Loucy (cell line): ENCODE data around the gene TMEM196.

ENCODE experiments used
- H2AFZ ChIP-seq: fragments of 200-600 bp; sonication (generic); 2 replicates; pipeline ENCODE4 v1.6.0; 2016; ENCODE audit warnings: antibody characterized with exemption, mild to moderate bottlenecking, low read length, moderate library complexity
- H3F3A ChIP-seq: fragments of 200-600 bp; 2 replicates; pipeline ENCODE4 v1.6.0; 2016; ENCODE audit warnings: antibody characterized with exemption, low read depth, mild to moderate bottlenecking
- H3K27me3 ChIP-seq: fragments of 200-600 bp; sonication (generic); 2 replicates; pipeline ENCODE4 v1.6.1; 2014; ENCODE audit warnings: low read length, mild to moderate bottlenecking; ENCODE audit not compliant: insufficient read depth, poor library complexity, severe bottlenecking
- H3K36me3 ChIP-seq: fragments of 200-600 bp; sonication (generic); 2 replicates; pipeline ENCODE4 v1.6.1; 2016; ENCODE audit warnings: low read length; ENCODE audit not compliant: insufficient read depth
- H3K4me1 ChIP-seq: fragments of 200-600 bp; sonication (generic); 2 replicates; pipeline ENCODE4 v1.5.1; 2014; ENCODE audit warnings: low read length, mild to moderate bottlenecking; ENCODE audit not compliant: insufficient read depth, poor library complexity, severe bottlenecking
- H3K4me2 ChIP-seq: fragments of 200-600 bp; sonication (generic); 2 replicates; pipeline ENCODE4 v1.6.0; 2014; ENCODE audit warnings: antibody characterized with exemption, low read length, low read depth, mild to moderate bottlenecking; ENCODE audit not compliant: poor library complexity, severe bottlenecking
- H3K4me3 ChIP-seq: fragments of 200-600 bp; sonication (generic); 2 replicates; pipeline ENCODE4 v1.5.1; 2014; ENCODE audit warnings: low read length, mild to moderate bottlenecking, mixed read lengths; ENCODE audit not compliant: poor library complexity, severe bottlenecking
- H3K79me2 ChIP-seq: fragments of 200-600 bp; sonication (generic); 2 replicates; pipeline ENCODE4 v1.6.1; 2014; ENCODE audit warnings: low read length; ENCODE audit not compliant: insufficient read depth
- H3K9ac ChIP-seq: fragments of 200-600 bp; sonication (generic); 2 replicates; pipeline ENCODE4 v1.6.0; 2014; ENCODE audit warnings: mild to moderate bottlenecking, low read depth, low read length, moderate library complexity; ENCODE audit not compliant: poor library complexity, severe bottlenecking
- H3K9me2 ChIP-seq: fragments of 200-600 bp; sonication (generic); replicated peaks from 2 replicates; pipeline ENCODE4 v1.6.1; 2016; ENCODE audit warnings: low read depth, low read length, mixed read lengths
- H3K9me3 ChIP-seq: fragments of 200-600 bp; sonication (generic); 2 replicates; pipeline ENCODE4 v1.6.1; 2014; ENCODE audit warnings: mild to moderate bottlenecking, antibody characterized with exemption, low read length, low read depth; ENCODE audit not compliant: insufficient read depth
- H4K20me1 ChIP-seq: fragments of 200-600 bp; sonication (generic); 2 replicates; pipeline ENCODE4 v1.6.0; 2014; ENCODE audit warnings: antibody characterized with exemption, low read length, mild to moderate bottlenecking; ENCODE audit not compliant: insufficient read depth, poor library complexity, severe bottlenecking
- CTCF ChIP-seq: fragments of 200-600 bp; sonication (generic); conservative IDR thresholded peaks from 2 replicates; pipeline ENCODE4 v1.5.1; 2014; ENCODE audit warnings: mild to moderate bottlenecking, antibody characterized with exemption, low read length
- EZH2phosphoT487 ChIP-seq: fragments of 200-600 bp; IDR thresholded peaks from 2 replicates; pipeline ENCODE4 v1.6.1; 2018; ENCODE audit warnings: antibody characterized with exemption, mild to moderate bottlenecking, moderate library complexity, borderline replicate concordance

TMEM196 gene

GRCh38 chr7:19708397-19709248 lies 64.8 kb downstream of the TMEM196 start, which contains the start of gene POLR1F:
Gene POLR1F, minus strand, starts transcription at chr7:19709037. Its CDS starts 21 bp downstream, at chr7:19709016.
- peaks cover 52% of the 10 kb centered on the region for H3K79me2 ChIP-seq

GRCh38 chr7:19707240-19707639 lies 66.2 kb downstream of the TMEM196 start:
- Histone ChIP-seq H3K9ac (peak overlapping the region; percentile 85), H3K79me2 (peaks cover 65% of the 10 kb centered on the region), H3F3A (no peaks in the 10 kb centered on the region), H3K9me2 (no peaks in the 10 kb centered on the region), H3K27me3 (no peaks in the 10 kb centered on the region), H3K9me3 (0 out of 2 replicates have a peak, but pooled peaks cover 8% of the 10 kb centered on the region), H3K4me1 (peaks cover 40% of the 10 kb centered on the region), H3K36me3 (peaks cover 10% of the 10 kb centered on the region; the same call in 1 of the 2 replicates), H2AFZ (no peak overlapping the region), H3K4me2 (peak overlapping the region; percentile 99), H4K20me1 (peaks cover 35% of the 10 kb centered on the region), H3K4me3 (peak overlapping the region; percentile 92)
- TF ChIP-seq CTCF (no peak), EZH2phosphoT487 (no peak)

More at GRCh38 chr7:19708397-19709248, 64.8 kb downstream of the TMEM196 start, which contains the start of gene POLR1F:
- no peaks in the 10 kb centered on the region for H3F3A ChIP-seq
- no peak for TF ChIP-seq EZH2phosphoT487
- peak; percentile 90 for TF ChIP-seq CTCF
- H3K4me2 ChIP-seq: peak within 1 kb of the TSS; percentile 99
- H2AFZ ChIP-seq: peak within 1 kb of the TSS; percentile 88
- H3K9ac ChIP-seq: peak within 1 kb of the TSS; percentile 85
- H3K9me3 ChIP-seq: no peaks in the 10 kb centered on the region
- H3K9me2 ChIP-seq: no peaks in the 10 kb centered on the region
- peaks cover 39% of the 10 kb centered on the region for H3K4me1 ChIP-seq
- H4K20me1 ChIP-seq: peaks cover 35% of the 10 kb centered on the region
- H3K27me3 ChIP-seq: no peaks in the 10 kb centered on the region
- no peaks in the 10 kb centered on the region for H3K36me3 ChIP-seq
- H3K4me3 ChIP-seq: peak within 1 kb of the TSS; percentile 92

- no peaks in the 10 kb centered on the region for H3K27me3 ChIP-seq
- TF ChIP-seq EZH2phosphoT487 (no peak), CTCF (no peak)
- no peaks in the 10 kb centered on the region for H3K9me2 ChIP-seq
- H3K9me3 ChIP-seq: 0 out of 2 replicates have a peak, but pooled peaks cover 8% of the 10 kb centered on the region
- H3K79me2 ChIP-seq: peaks cover 79% of the 10 kb centered on the region
- H3K4me3 ChIP-seq: peak overlapping the region; percentile 92
- peak overlapping the region; percentile 85 for H3K9ac ChIP-seq
- H3F3A ChIP-seq: no peaks in the 10 kb centered on the region
- H2AFZ ChIP-seq: no peak overlapping the region
- peaks cover 35% of the 10 kb centered on the region for H4K20me1 ChIP-seq
- H3K4me1 ChIP-seq: peaks cover 52% of the 10 kb centered on the region
- H3K4me2 ChIP-seq: peak overlapping the region; percentile 99
- H3K36me3 ChIP-seq: peaks cover 24% of the 10 kb centered on the region; the same call in 1 of the 2 replicates
Measured at GRCh38 chr7:19705663-19706062, 67.8 kb downstream of the TMEM196 start.
